CD14-positive monocyte (primary cell): ENCODE measurements around the gene EIF4H. TPM values are rescaled to one million over a fixed set of nuclear protein-coding genes. Genes with fewer than 3 reads are reported as not detected.

Experiments
- DNase-seq, 3 donors: peaks; one replicate each; pipeline ENCODE4 v3.0.0-alpha.2; 2011 to 2022
- H2AFZ ChIP-seq: 2 replicates; pipeline ENCODE4 v1.6.0; 2012; ENCODE audit warnings: mild to moderate bottlenecking, low read depth, low read length, inconsistent platforms; ENCODE audit not compliant: insufficient read depth, poor library complexity, severe bottlenecking
- H3K27ac ChIP-seq, 2 donors: 1 replicate in 1 of 2; 2 replicates in 1 of 2; pipeline ENCODE4 v1.5.1; 2012 to 2013; ENCODE audit warnings: low read length in 2 of 2, control low read depth in 1 of 2, inconsistent platforms in 1 of 2, low read depth in 1 of 2, mild to moderate bottlenecking in 1 of 2
- H3K27me3 ChIP-seq, 2 donors: one replicate each; pipeline versions ENCODE4 v1.6.0 to v1.6.1; 2011 to 2013; ENCODE audit warnings: low read length in 2 of 2; ENCODE audit not compliant: control insufficient read depth in 2 of 2, insufficient read depth in 2 of 2
- H3K36me3 ChIP-seq, 2 donors: replicated peaks in 1 of 2; 1 replicate in 1 of 2; 2 replicates in 1 of 2; pipeline versions ENCODE4 v1.5.1 to v1.6.1; 2012 to 2013; ENCODE audit warnings: low read length in 2 of 2, control low read depth in 1 of 2, inconsistent platforms in 1 of 2, mild to moderate bottlenecking in 1 of 2; ENCODE audit not compliant: insufficient read depth in 2 of 2, control insufficient read depth in 1 of 2
- H3K4me1 ChIP-seq, 2 donors: 1 replicate in 1 of 2; 2 replicates in 1 of 2; pipeline versions ENCODE4 v1.5.1 to v1.6.1; 2012 to 2013; ENCODE audit warnings: low read length in 2 of 2, control low read depth in 1 of 2, inconsistent platforms in 1 of 2, mild to moderate bottlenecking in 1 of 2, moderate library complexity in 1 of 2; ENCODE audit not compliant: insufficient read depth in 2 of 2, control insufficient read depth in 1 of 2
- H3K4me2 ChIP-seq: replicated peaks from 2 replicates; pipeline ENCODE3; 2012; ENCODE audit warnings: low read length, moderate library complexity, mild to moderate bottlenecking; ENCODE audit not compliant: poor library complexity, severe bottlenecking; ENCODE audit errors: extremely low read depth
- H3K4me3 ChIP-seq, 3 experiments: fragments of 200-600 bp in 1 of 3; sonication (generic) in 1 of 3; replicated peaks in 1 of 3; 1 replicate in 2 of 3; 2 replicates in 1 of 3; pipeline ENCODE4 v1.5.1; 2011 to 2013; ENCODE audit warnings: low read length in 3 of 3, mild to moderate bottlenecking in 3 of 3, control low read depth in 2 of 3, low read depth in 2 of 3, inconsistent platforms in 1 of 3, moderate library complexity in 1 of 3
- H3K79me2 ChIP-seq: 2 replicates; pipeline ENCODE4 v1.6.0; 2012; ENCODE audit warnings: mild to moderate bottlenecking, control low read depth, inconsistent platforms, low read length, moderate library complexity; ENCODE audit not compliant: insufficient read depth
- H3K9ac ChIP-seq: 2 replicates; pipeline ENCODE4 v1.6.0; 2017; ENCODE audit warnings: low read length, mild to moderate bottlenecking; ENCODE audit not compliant: insufficient read depth, poor library complexity, severe bottlenecking
- H3K9me3 ChIP-seq, 2 donors: replicated peaks in 1 of 2; 1 replicate in 1 of 2; 2 replicates in 1 of 2; pipeline versions ENCODE4 v1.5.1 to v1.6.1; 2012 to 2013; ENCODE audit warnings: low read length in 2 of 2, control low read depth in 1 of 2; ENCODE audit not compliant: control insufficient read depth in 1 of 2, insufficient read depth in 1 of 2
- H4K20me1 ChIP-seq: 2 replicates; pipeline ENCODE4 v1.6.0; 2012; ENCODE audit warnings: mild to moderate bottlenecking, low read length, control low read depth, moderate library complexity; ENCODE audit not compliant: insufficient read depth
- H3K27ac Mint-ChIP-seq, 7 donors: one replicate each; pipeline ENCODE4 v1.8.0; 2020; ENCODE audit warnings: mild to moderate bottlenecking in 7 of 7, mixed read lengths in 7 of 7, moderate library complexity in 6 of 7, inconsistent platforms in 2 of 7
- H3K27me3 Mint-ChIP-seq, 3 donors: one replicate each; pipeline ENCODE4 v1.8.0; 2021 to 2022; ENCODE audit warnings: low read depth in 3 of 3, mild to moderate bottlenecking in 3 of 3, mixed read lengths in 3 of 3, moderate library complexity in 3 of 3, inconsistent platforms in 1 of 3
- H3K36me3 Mint-ChIP-seq, 2 donors: one replicate each; pipeline ENCODE4 v1.8.0; 2020; ENCODE audit warnings: mixed read lengths in 2 of 2, inconsistent platforms in 1 of 2, mild to moderate bottlenecking in 1 of 2
- H3K4me1 Mint-ChIP-seq: one replicate; pipeline ENCODE4 v1.8.0; 2020; ENCODE audit warnings: mild to moderate bottlenecking, mixed read lengths
- H3K4me3 Mint-ChIP-seq, 2 donors: one replicate each; pipeline ENCODE4 v1.8.0; 2020; ENCODE audit warnings: mild to moderate bottlenecking in 2 of 2, mixed read lengths in 2 of 2, moderate library complexity in 1 of 2
- H3K9me3 Mint-ChIP-seq, 7 donors: one replicate each; pipeline ENCODE4 v1.8.0; 2020 to 2022; ENCODE audit warnings: mixed read lengths in 7 of 7, mild to moderate bottlenecking in 6 of 7, moderate library complexity in 6 of 7, inconsistent platforms in 2 of 7
- CTCF ChIP-seq: fragments of 200-600 bp; IDR thresholded peaks from one replicate; pipeline ENCODE4 v1.8.0; 2022; ENCODE audit warnings: antibody characterized with exemption, mild to moderate bottlenecking
- WGBS: methylation state at CpG from one replicate; pipeline ENCODE4 v1.1.5; 2013; ENCODE audit warnings: missing lambda C conversion rate; ENCODE audit not compliant: insufficient coverage; 5-methylcytosine and 5-hydroxymethylcytosine counted together
- intact Hi-C, 2 donors: fragments of 100-400 bp; cut with micrococcal nuclease; formaldehyde crosslinking; loops; one replicate each; pipeline versions ENCODE4 v1.15.0 to v1.15.1; 2023
- polyA plus RNA-seq, 3 donors: library from polyadenylated mRNA; depleted of rRNA in 1 of 3; unstranded in 2 of 3; stranded (reverse) in 1 of 3; fragments of 300-500 nt in 2 of 3; fragments of >200 nt in 1 of 3; fragmentation: Illumina TruSeq in 2 of 3; gene quantifications; 1 replicate in 2 of 3; 2 replicates in 1 of 3; pipeline ENCODE4 v1.2.3, GENCODE V29; 2012 to 2021

The EIF4H gene
- polyA plus RNA-seq, 3 donors, result 162 to 234 (median 206) TPM

GRCh38 chr7:74157605-74158004, 16.6 kb upstream of the EIF4H start:
- peaks cover 0 to 1% (median 0%) of the 10 kb centered on the region in 3 donors for H3K27me3 Mint-ChIP-seq
- H3K27me3 ChIP-seq, result no peaks in the 10 kb centered on the region
- no peak for TF ChIP-seq CTCF
- H3K79me2 ChIP-seq, result no peaks in the 10 kb centered on the region
- no peak overlapping the region for H3K4me2 ChIP-seq
- no peaks in the 10 kb centered on the region for H3K4me1 ChIP-seq
- H3K4me3 Mint-ChIP-seq, result no peak overlapping the region
- no peak overlapping the region for H3K27ac Mint-ChIP-seq
- H3K4me3 ChIP-seq, result no peak overlapping the region
- intact Hi-C loops, result no loop called here
- 100% methylated on average over 1 of the region's 9 CpGs for WGBS
- H3K9me3 ChIP-seq, result no peaks in the 10 kb centered on the region
- H3K9ac ChIP-seq, result no peak overlapping the region
- H3K27ac ChIP-seq, result no peak overlapping the region
- no peaks in the 10 kb centered on the region for H3K36me3 Mint-ChIP-seq
- no peaks in the 10 kb centered on the region for H4K20me1 ChIP-seq
- no peak overlapping the region for H2AFZ ChIP-seq
- no peaks in the 10 kb centered on the region for H3K36me3 ChIP-seq
- peaks cover 0 to 2% (median 0%) of the 10 kb centered on the region in 7 donors for H3K9me3 Mint-ChIP-seq
- H3K4me1 Mint-ChIP-seq, result no peaks in the 10 kb centered on the region
- no peak for DNase-seq

GRCh38 chr7:74164985-74165456, 9.1 kb upstream of the EIF4H start:
- intact Hi-C loops, result no loop called here
- Histone ChIP-seq H3K9ac (no peak overlapping the region), H3K27ac (no peak overlapping the region)

More at GRCh38 chr7:74164985-74165456, 9.1 kb upstream of the EIF4H start:
- 83% methylated on average over 1 of the region's 7 CpGs for WGBS
- Histone ChIP-seq H3K36me3 (no peaks in the 10 kb centered on the region), H2AFZ (no peak overlapping the region), H3K9me3 (no peaks in the 10 kb centered on the region), H3K4me1 (no peaks in the 10 kb centered on the region), H3K27me3 (no peaks in the 10 kb centered on the region), H3K79me2 (no peaks in the 10 kb centered on the region), H3K4me3 (no peak overlapping the region), H4K20me1 (no peaks in the 10 kb centered on the region), H3K4me2 (no peak overlapping the region)
- peak; percentile 24 for TF ChIP-seq CTCF
- peaks cover 0 to 6% (median 2%) of the 10 kb centered on the region in 7 donors for H3K9me3 Mint-ChIP-seq
- H3K4me1 Mint-ChIP-seq, result no peaks in the 10 kb centered on the region
- H3K36me3 Mint-ChIP-seq, result no peaks in the 10 kb centered on the region
- no peak overlapping the region for H3K4me3 Mint-ChIP-seq
- no peaks in the 10 kb centered on the region for H3K27me3 Mint-ChIP-seq
- H3K27ac Mint-ChIP-seq, result no peak overlapping the region
- DNase-seq, result no peak
